ENCODE data around the gene MPZL1. TPM values are rescaled to one million over a fixed set of nuclear protein-coding genes. Genes with fewer than 3 reads are reported as not detected.

The MPZL1 gene
- total and polyA plus RNA-seq, 2 of the 8 experiments (the other 6 are each of a cell fraction or from before 2014, with no cell fraction given): 37.8 to 120 TPM

DNA sequence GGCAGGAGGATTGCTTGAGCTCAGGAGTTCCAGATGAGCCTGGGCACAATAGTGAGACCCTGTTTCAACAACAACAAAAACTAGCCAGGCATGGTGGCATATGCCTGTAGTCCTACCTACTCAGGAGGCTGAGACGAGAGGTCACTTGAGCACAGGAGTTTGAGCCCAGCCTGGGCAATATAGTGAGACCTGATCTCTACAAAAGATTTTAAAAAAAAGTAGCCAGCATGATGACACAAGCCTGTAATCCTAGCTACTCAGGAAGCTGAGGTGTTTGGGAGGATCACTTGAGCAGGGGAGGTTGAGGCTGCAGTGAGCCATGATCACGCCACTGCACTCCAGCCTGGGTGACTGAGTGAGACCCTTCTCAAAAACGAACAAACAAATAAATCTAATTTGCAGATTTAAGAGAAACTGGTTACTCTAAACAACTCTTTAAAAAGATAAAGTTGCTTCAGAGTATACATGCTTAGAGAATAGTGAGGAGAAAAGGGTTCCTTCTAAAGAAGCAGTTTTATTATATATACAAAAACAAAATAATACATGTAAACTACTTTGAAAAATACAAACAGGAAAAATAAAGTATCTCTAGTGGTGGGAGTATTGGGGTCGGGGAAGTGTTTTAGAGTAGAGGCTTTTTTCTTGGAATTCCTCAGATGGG, 103.8 kb downstream of the MPZL1 start (continued):
- TF ChIP-seq, protein P1, sequence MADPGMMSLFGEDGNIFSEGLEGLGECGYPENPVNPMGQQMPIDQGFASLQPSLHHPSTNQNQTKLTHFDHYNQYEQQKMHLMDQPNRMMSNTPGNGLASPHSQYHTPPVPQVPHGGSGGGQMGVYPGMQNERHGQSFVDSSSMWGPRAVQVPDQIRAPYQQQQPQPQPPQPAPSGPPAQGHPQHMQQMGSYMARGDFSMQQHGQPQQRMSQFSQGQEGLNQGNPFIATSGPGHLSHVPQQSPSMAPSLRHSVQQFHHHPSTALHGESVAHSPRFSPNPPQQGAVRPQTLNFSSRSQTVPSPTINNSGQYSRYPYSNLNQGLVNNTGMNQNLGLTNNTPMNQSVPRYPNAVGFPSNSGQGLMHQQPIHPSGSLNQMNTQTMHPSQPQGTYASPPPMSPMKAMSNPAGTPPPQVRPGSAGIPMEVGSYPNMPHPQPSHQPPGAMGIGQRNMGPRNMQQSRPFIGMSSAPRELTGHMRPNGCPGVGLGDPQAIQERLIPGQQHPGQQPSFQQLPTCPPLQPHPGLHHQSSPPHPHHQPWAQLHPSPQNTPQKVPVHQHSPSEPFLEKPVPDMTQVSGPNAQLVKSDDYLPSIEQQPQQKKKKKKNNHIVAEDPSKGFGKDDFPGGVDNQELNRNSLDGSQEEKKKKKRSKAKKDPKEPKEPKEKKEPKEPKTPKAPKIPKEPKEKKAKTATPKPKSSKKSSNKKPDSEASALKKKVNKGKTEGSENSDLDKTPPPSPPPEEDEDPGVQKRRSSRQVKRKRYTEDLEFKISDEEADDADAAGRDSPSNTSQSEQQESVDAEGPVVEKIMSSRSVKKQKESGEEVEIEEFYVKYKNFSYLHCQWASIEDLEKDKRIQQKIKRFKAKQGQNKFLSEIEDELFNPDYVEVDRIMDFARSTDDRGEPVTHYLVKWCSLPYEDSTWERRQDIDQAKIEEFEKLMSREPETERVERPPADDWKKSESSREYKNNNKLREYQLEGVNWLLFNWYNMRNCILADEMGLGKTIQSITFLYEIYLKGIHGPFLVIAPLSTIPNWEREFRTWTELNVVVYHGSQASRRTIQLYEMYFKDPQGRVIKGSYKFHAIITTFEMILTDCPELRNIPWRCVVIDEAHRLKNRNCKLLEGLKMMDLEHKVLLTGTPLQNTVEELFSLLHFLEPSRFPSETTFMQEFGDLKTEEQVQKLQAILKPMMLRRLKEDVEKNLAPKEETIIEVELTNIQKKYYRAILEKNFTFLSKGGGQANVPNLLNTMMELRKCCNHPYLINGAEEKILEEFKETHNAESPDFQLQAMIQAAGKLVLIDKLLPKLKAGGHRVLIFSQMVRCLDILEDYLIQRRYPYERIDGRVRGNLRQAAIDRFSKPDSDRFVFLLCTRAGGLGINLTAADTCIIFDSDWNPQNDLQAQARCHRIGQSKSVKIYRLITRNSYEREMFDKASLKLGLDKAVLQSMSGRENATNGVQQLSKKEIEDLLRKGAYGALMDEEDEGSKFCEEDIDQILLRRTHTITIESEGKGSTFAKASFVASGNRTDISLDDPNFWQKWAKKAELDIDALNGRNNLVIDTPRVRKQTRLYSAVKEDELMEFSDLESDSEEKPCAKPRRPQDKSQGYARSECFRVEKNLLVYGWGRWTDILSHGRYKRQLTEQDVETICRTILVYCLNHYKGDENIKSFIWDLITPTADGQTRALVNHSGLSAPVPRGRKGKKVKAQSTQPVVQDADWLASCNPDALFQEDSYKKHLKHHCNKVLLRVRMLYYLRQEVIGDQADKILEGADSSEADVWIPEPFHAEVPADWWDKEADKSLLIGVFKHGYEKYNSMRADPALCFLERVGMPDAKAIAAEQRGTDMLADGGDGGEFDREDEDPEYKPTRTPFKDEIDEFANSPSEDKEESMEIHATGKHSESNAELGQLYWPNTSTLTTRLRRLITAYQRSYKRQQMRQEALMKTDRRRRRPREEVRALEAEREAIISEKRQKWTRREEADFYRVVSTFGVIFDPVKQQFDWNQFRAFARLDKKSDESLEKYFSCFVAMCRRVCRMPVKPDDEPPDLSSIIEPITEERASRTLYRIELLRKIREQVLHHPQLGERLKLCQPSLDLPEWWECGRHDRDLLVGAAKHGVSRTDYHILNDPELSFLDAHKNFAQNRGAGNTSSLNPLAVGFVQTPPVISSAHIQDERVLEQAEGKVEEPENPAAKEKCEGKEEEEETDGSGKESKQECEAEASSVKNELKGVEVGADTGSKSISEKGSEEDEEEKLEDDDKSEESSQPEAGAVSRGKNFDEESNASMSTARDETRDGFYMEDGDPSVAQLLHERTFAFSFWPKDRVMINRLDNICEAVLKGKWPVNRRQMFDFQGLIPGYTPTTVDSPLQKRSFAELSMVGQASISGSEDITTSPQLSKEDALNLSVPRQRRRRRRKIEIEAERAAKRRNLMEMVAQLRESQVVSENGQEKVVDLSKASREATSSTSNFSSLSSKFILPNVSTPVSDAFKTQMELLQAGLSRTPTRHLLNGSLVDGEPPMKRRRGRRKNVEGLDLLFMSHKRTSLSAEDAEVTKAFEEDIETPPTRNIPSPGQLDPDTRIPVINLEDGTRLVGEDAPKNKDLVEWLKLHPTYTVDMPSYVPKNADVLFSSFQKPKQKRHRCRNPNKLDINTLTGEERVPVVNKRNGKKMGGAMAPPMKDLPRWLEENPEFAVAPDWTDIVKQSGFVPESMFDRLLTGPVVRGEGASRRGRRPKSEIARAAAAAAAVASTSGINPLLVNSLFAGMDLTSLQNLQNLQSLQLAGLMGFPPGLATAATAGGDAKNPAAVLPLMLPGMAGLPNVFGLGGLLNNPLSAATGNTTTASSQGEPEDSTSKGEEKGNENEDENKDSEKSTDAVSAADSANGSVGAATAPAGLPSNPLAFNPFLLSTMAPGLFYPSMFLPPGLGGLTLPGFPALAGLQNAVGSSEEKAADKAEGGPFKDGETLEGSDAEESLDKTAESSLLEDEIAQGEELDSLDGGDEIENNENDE (IDR thresholded peaks at IDR 0.05; ENCODE audit: insufficient replicate concordance, low read length): no peak
- TF ChIP-seq TAF7 (optimal IDR thresholded peaks at IDR 0.05; ENCODE audit: borderline replicate concordance, low read depth, low read length) (no peak), RNF2 (IDR thresholded peaks at IDR 0.05; ENCODE audit: borderline replicate concordance, low read depth, low read length, missing control alignments, poor library complexity, severe bottlenecking) (no peak), POU5F1 (IDR thresholded peaks at IDR 0.05; ENCODE audit: low read depth, low read length) (no peak), GTF2F1 (IDR thresholded peaks at IDR 0.05; ENCODE audit: borderline replicate concordance, low read depth, low read length) (no peak), BRCA1 (IDR thresholded peaks at IDR 0.05; ENCODE audit: low read depth, low read length) (no peak), SIX5 (IDR thresholded peaks at IDR 0.05; ENCODE audit: low read depth, low read length) (no peak), JUN (IDR thresholded peaks at IDR 0.05; ENCODE audit: low read depth, low read length) (no peak), RFX5 (IDR thresholded peaks at IDR 0.05; ENCODE audit: borderline replicate concordance, low read depth, low read length) (no peak)
- TF ChIP-seq, protein P2, sequence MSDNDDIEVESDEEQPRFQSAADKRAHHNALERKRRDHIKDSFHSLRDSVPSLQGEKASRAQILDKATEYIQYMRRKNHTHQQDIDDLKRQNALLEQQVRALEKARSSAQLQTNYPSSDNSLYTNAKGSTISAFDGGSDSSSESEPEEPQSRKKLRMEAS (IDR thresholded peaks at IDR 0.05): no peak
